HepG2 (cell line): ENCODE results near the gene INO80B. TPM values are rescaled to one million over a fixed set of nuclear protein-coding genes. Genes with fewer than 3 reads are reported as not detected.

ENCODE experiments used
- ARHGAP35 ChIP-seq: sonication (generic); formaldehyde crosslinking; IDR thresholded peaks from 2 replicates; pipeline ENCODE4 v1.9.0; 2022; ENCODE audit warnings: mild to moderate bottlenecking, inconsistent platforms, moderate library complexity, missing genetic modification reagents, borderline replicate concordance
- ATM ChIP-seq: fragments of 450-650 bp; IDR thresholded peaks from 2 replicates; pipeline ENCODE4 v1.7.1; 2017; ENCODE audit warnings: mild to moderate bottlenecking, borderline replicate concordance
- CHD4 ChIP-seq: fragments of 200-600 bp; sonication (generic); IDR thresholded peaks from 2 replicates; pipeline ENCODE4 v1.7.0; 2017; ENCODE audit warnings: mild to moderate bottlenecking, low read length, borderline replicate concordance
- HNRNPUL1 ChIP-seq: fragments of 200-400 bp; formaldehyde crosslinking; IDR thresholded peaks from 2 replicates; pipeline ENCODE4 v1.6.1; 2017; ENCODE audit warnings: low read depth, mild to moderate bottlenecking, low read length, moderate library complexity
- IKZF1 ChIP-seq: fragments of 450-650 bp; IDR thresholded peaks from 2 replicates; pipeline ENCODE4 v1.7.1; 2016
- KDM5A ChIP-seq: fragments of 200-600 bp; sonication (generic); IDR thresholded peaks from 2 replicates; pipeline ENCODE4 v1.7.0; 2018; ENCODE audit warnings: antibody characterized with exemption, mild to moderate bottlenecking, low read length, borderline replicate concordance
- KMT2B ChIP-seq: IDR thresholded peaks from 2 replicates; pipeline ENCODE4 v1.6.1; 2016; ENCODE audit warnings: missing genetic modification reagents, missing compliant biosample characterization
- MNT ChIP-seq: fragments of 450-650 bp; IDR thresholded peaks from 2 replicates; pipeline ENCODE4 v1.6.1; 2016
- NPAS2 ChIP-seq: sonication (generic); formaldehyde crosslinking; IDR thresholded peaks from 2 replicates; pipeline ENCODE4 v1.8.0; 2022; ENCODE audit warnings: mild to moderate bottlenecking, missing genetic modification reagents, borderline replicate concordance
- PRMT3 ChIP-seq: sonication (generic); formaldehyde crosslinking; IDR thresholded peaks from 2 replicates; pipeline ENCODE4 v1.8.1; 2022; ENCODE audit warnings: low read depth, mild to moderate bottlenecking, moderate library complexity, missing genetic modification reagents, borderline replicate concordance
- RFX5 ChIP-seq: IDR thresholded peaks from 2 replicates; pipeline ENCODE4 v1.6.1; 2011; ENCODE audit warnings: low read depth, low read length, improper control_type of control experiment
- SIX4 ChIP-seq: sonication (generic); formaldehyde crosslinking; IDR thresholded peaks from 2 replicates; pipeline ENCODE4 v1.4.0; 2020; ENCODE audit warnings: missing genetic modification reagents
- SNAI1 ChIP-seq: sonication (generic); formaldehyde crosslinking; IDR thresholded peaks from 2 replicates; pipeline ENCODE4 v1.5.0; 2020; ENCODE audit warnings: mild to moderate bottlenecking, missing genetic modification reagents, borderline replicate concordance
- SRSF1 ChIP-seq: fragments of 200-400 bp; formaldehyde crosslinking; optimal IDR thresholded peaks from 2 replicates; pipeline ENCODE3; 2017; ENCODE audit warnings: mild to moderate bottlenecking, low read depth, low read length, moderate library complexity
- TAF1 ChIP-seq: sonication (generic); formaldehyde crosslinking; IDR thresholded peaks from 2 replicates; pipeline ENCODE4 v1.4.0; 2020; ENCODE audit warnings: missing genetic modification reagents
- ZBTB39 ChIP-seq: sonication (generic); formaldehyde crosslinking; IDR thresholded peaks from 2 replicates; pipeline ENCODE4 v1.5.0; 2020; ENCODE audit warnings: missing genetic modification reagents
- ZBTB7A ChIP-seq: sonication (generic); formaldehyde crosslinking; IDR thresholded peaks from 2 replicates; pipeline ENCODE4 v1.8.0; 2022; ENCODE audit warnings: mild to moderate bottlenecking, missing genetic modification reagents
- ZFY ChIP-seq: sonication (generic); formaldehyde crosslinking; IDR thresholded peaks from 2 replicates; pipeline ENCODE4 v1.4.0; 2020; ENCODE audit warnings: missing genetic modification reagents
- ZKSCAN8 ChIP-seq: IDR thresholded peaks from 2 replicates; pipeline ENCODE4 v1.6.1; 2016; ENCODE audit warnings: borderline replicate concordance, missing genetic modification reagents, missing compliant biosample characterization
- ZNF121 ChIP-seq: sonication (generic); formaldehyde crosslinking; IDR thresholded peaks from 2 replicates; pipeline ENCODE4 v1.5.0; 2020; ENCODE audit warnings: mild to moderate bottlenecking, missing genetic modification reagents
- ZNF276 ChIP-seq: sonication (generic); formaldehyde crosslinking; IDR thresholded peaks from 2 replicates; pipeline ENCODE4 v1.4.0; 2020; ENCODE audit warnings: mild to moderate bottlenecking, low read depth, missing genetic modification reagents
- ZNF362 ChIP-seq: sonication (generic); formaldehyde crosslinking; IDR thresholded peaks from 2 replicates; pipeline ENCODE4 v1.4.0; 2020; ENCODE audit warnings: missing genetic modification reagents, mild to moderate bottlenecking, borderline replicate concordance
- ZNF7 ChIP-seq: IDR thresholded peaks from 2 replicates; pipeline ENCODE4 v1.6.1; 2016; ENCODE audit warnings: missing biosample characterization, missing genetic modification reagents
- polyA plus RNA-seq, 8 experiments: library from polyadenylated mRNA; depleted of rRNA in 3 of 8; stranded (reverse) in 7 of 8; unstranded in 1 of 8; fragments of >200 nt; fragmentation: Illumina TruSeq in 4 of 8; extraction: Trizol in 4 of 8; gene quantifications; 2 replicates each; pipeline versions ENCODE4 v1.2.1 to v1.2.3, GENCODE V29; 2011 to 2016; ENCODE audit warnings: low read depth in 4 of 8, missing spikeins in 1 of 8, mixed read lengths in 1 of 8; ENCODE audit not compliant: insufficient read depth in 1 of 8
- total RNA-seq, 5 experiments: library from RNA; depleted of rRNA; stranded (reverse); fragments of >200 nt; fragmentation: Illumina TruSeq; extraction: Trizol; gene quantifications; 2 replicates each; pipeline ENCODE4 v1.2.3, GENCODE V29; 2016; ENCODE audit warnings: low read depth in 1 of 5

INO80B gene
- total and polyA plus RNA-seq, 2 of the 13 experiments (the other 11 are each of a cell fraction or from before 2014, with no cell fraction given): 6.2 to 14.5 TPM

- TF ChIP-seq MNT (no peak), PRMT3 (CRISPR knock-in tag) (peak; percentile 26; the same call in 1 of the 2 replicates), SRSF1 (peak; percentile 89), ZBTB7A (CRISPR knock-in tag) (no peak; the same call in 1 of the 2 replicates), NPAS2 (CRISPR knock-in tag) (no peak), ZKSCAN8 (CRISPR knock-in tag) (peak; percentile 65; the same call in 1 of the 2 replicates), CHD4 (peak; percentile 97; the same call in 1 of the 2 replicates), ZNF121 (CRISPR knock-in tag) (peak; percentile 91), ZNF7 (CRISPR knock-in tag) (no peak), SIX4 (CRISPR knock-in tag) (0 out of 2 replicates have a peak, but pooled peaks have one; percentile 43), SNAI1 (no peak), ZBTB39 (CRISPR knock-in tag) (0 out of 2 replicates have a peak, but pooled peaks have one; percentile 63), TAF1 (CRISPR knock-in tag) (peak; percentile 34; the same call in 1 of the 2 replicates), ZNF276 (CRISPR knock-in tag) (peak; percentile 79; the same call in 1 of the 2 replicates), HNRNPUL1 (no peak), RFX5 (no peak; the same call in 1 of the 2 replicates), KMT2B (CRISPR knock-in tag) (no peak), ZNF362 (no peak), IKZF1 (no peak), ZFY (CRISPR knock-in tag) (peak; percentile 35), ATM (no peak), KDM5A (0 out of 2 replicates have a peak, but pooled peaks have one; percentile 28), ARHGAP35 (CRISPR knock-in tag) (peak; percentile 42; the same call in 1 of the 2 replicates)
Observed at GRCh38 chr2:74429487-74430451, 25.1 kb upstream of the INO80B start (continued).
